DND-41 (cell line): Measurements from ENCODE around the gene MAPK14.

Source experiments
- CTCF ChIP-seq: IDR thresholded peaks from 2 replicates; pipeline ENCODE4 v1.5.1; 2012; ENCODE audit warnings: borderline replicate concordance, low read length, moderate library complexity, mild to moderate bottlenecking; ENCODE audit not compliant: poor library complexity, severe bottlenecking; ENCODE audit errors: extremely low read depth
- EZH2 ChIP-seq: IDR thresholded peaks from 3 replicates; pipeline ENCODE4 v1.6.1; 2012; ENCODE audit warnings: borderline replicate concordance, low read depth, mild to moderate bottlenecking, moderate library complexity, low read length, inconsistent platforms; ENCODE audit not compliant: severe bottlenecking

- no peak for TF ChIP-seq CTCF
- TF ChIP-seq EZH2, result no peak
Measured at GRCh38 chr6:36160147-36160760, 132.6 kb downstream of the MAPK14 start.
